Activated CD8-positive, alpha-beta T cell treated with anti-CD3 and anti-CD28 coated beads for 36 hours (primary cell): ENCODE measurements around the gene CIZ1. TPM values are rescaled to one million over a fixed set of nuclear protein-coding genes. Genes with fewer than 3 reads are reported as not detected.

Experiments
- ATAC-seq: fragments of 200-7000 bp; cut with Tn5 transposase; one replicate; pipeline ENCODE4 v1.10.0; 2021; ENCODE audit warnings: mild to moderate bottlenecking, moderate library complexity
- CTCF ChIA-PET: fragments of 350-600 bp; sonication (Branson Sonifier 250); formaldehyde crosslinking; loops from one replicate; lab custom pipeline; 2021; ENCODE audit warnings: antibody characterized with exemption; lab: Charles Lee
- POLR2A ChIA-PET: fragments of 350-600 bp; sonication (Branson Sonifier 250); formaldehyde crosslinking; loops from one replicate; lab custom pipeline; 2021; ENCODE audit warnings: antibody characterized with exemption; lab: Charles Lee
- DNase-seq: peaks from one replicate; pipeline ENCODE4 v3.0.0-alpha.2; 2020
- H3K27ac Mint-ChIP-seq: one replicate; pipeline ENCODE4 v1.8.0; 2021; ENCODE audit warnings: mild to moderate bottlenecking, mixed read lengths
- H3K27me3 Mint-ChIP-seq: one replicate; pipeline ENCODE4 v1.8.0; 2021; ENCODE audit warnings: mixed read lengths
- H3K36me3 Mint-ChIP-seq: one replicate; pipeline ENCODE4 v1.8.0; 2021; ENCODE audit warnings: low read depth, mixed read lengths
- H3K4me1 Mint-ChIP-seq: one replicate; pipeline ENCODE4 v1.8.0; 2021; ENCODE audit warnings: low read depth, mixed read lengths
- H3K4me3 Mint-ChIP-seq: one replicate; pipeline ENCODE4 v1.8.0; 2021; ENCODE audit warnings: mild to moderate bottlenecking, moderate library complexity, mixed read lengths
- H3K9me3 Mint-ChIP-seq: one replicate; pipeline ENCODE4 v1.8.0; 2021; ENCODE audit warnings: mixed read lengths
- CTCF ChIP-seq: fragments of 200-600 bp; IDR thresholded peaks from one replicate; pipeline ENCODE4 v1.8.0; 2022; ENCODE audit warnings: antibody characterized with exemption, mild to moderate bottlenecking
- intact Hi-C: fragments of 100-400 bp; cut with micrococcal nuclease; formaldehyde crosslinking; loops from one replicate; pipeline ENCODE4 v1.10.0; 2022
- total RNA-seq, 2 experiments: library from RNA; stranded (reverse); gene quantifications; one replicate each; pipeline ENCODE4 v1.2.3, GENCODE V29; 2021

CIZ1 gene
- total RNA-seq, 2 experiments from 2014 or later: 75.7 to 77.1 TPM

- no peak for ATAC-seq
- Mint-ChIP-seq H3K27ac (no peak overlapping the region), H3K27me3 (no peaks in the 10 kb centered on the region), H3K4me1 (peaks cover 10% of the 10 kb centered on the region), H3K9me3 (no peaks in the 10 kb centered on the region), H3K4me3 (no peak overlapping the region), H3K36me3 (peaks cover 13% of the 10 kb centered on the region)
- DNase-seq: no peak
- ChIA-PET POLR2A (interaction anchor here (0.9 kb wide), 2 partner anchors 11 to 27 kb away, joined by 3 read pairs; no protein-coding TSS in a partner anchor), CTCF (interaction anchor here (0.6 to 3.3 kb wide), 14 partner anchors 9 to 195 kb away, joined by 3 to 94 read pairs (median 6); partner anchors contain the start of gene PTGES2)
- TF ChIP-seq CTCF: no peak
- intact Hi-C loops: no loop called here
These were observed 75.0 kb downstream of the CIZ1 start for GRCh38 chr9:128116104-128117083.

Other genes starting within 250 kb of the CIZ1 start
- gene EEIG1, start 210.6 kb downstream of the CIZ1 start, total RNA-seq: 10 to 100 TPM; 79.7 to 81.5 TPM
- gene NAIF1, start 124.3 kb downstream of the CIZ1 start, total RNA-seq: 10 to 100 TPM in 1 of 2 experiments, 1 to 10 TPM in 1; 8.4 to 11.8 TPM
- gene SLC25A25, start 123.3 kb downstream of the CIZ1 start, total RNA-seq: 10 to 100 TPM; 12.9 to 14.6 TPM
- gene PTGES2, start 63.8 kb downstream of the CIZ1 start, total RNA-seq: 10 to 100 TPM; 40.8 to 49.5 TPM
- gene LCN2, start 42.1 kb downstream of the CIZ1 start, total RNA-seq: not detected
- 100 to 1,000 TPM; 127 to 132 TPM for gene BBLN, start 31.3 kb downstream of the CIZ1 start, total RNA-seq
- under 1 TPM; 0.36 to 0.59 TPM for gene DNM1, start 11.8 kb upstream of the CIZ1 start, total RNA-seq
- 10 to 100 TPM; 29.8 to 34.6 TPM for gene GOLGA2, start 84.4 kb upstream of the CIZ1 start, total RNA-seq
- gene SWI5, start 84.7 kb upstream of the CIZ1 start, total RNA-seq: 10 to 100 TPM; 12.4 to 13.3 TPM
- 10 to 100 TPM; 29.7 to 30.1 TPM for gene TRUB2, start 130.9 kb upstream of the CIZ1 start, total RNA-seq
- 10 to 100 TPM; 31.9 to 33.5 TPM for gene COQ4, start 131.3 kb upstream of the CIZ1 start, total RNA-seq
- gene SLC27A4, start 149.0 kb upstream of the CIZ1 start, total RNA-seq: 10 to 100 TPM; 10.5 to 11.2 TPM
- 10 to 100 TPM; 56.3 to 60.2 TPM for gene URM1, start 179.8 kb upstream of the CIZ1 start, total RNA-seq
- 1 to 10 TPM; 3.3 to 3.5 TPM for gene CERCAM, start 229.3 kb upstream of the CIZ1 start, total RNA-seq